ENCODE measurements around the gene FCER1G. TPM values are rescaled to one million over a fixed set of nuclear protein-coding genes. Genes with fewer than 3 reads are reported as not detected.

Gene FCER1G
- total RNA-seq, 1 experiment from 2014 or later: 1.0 TPM

DNA sequence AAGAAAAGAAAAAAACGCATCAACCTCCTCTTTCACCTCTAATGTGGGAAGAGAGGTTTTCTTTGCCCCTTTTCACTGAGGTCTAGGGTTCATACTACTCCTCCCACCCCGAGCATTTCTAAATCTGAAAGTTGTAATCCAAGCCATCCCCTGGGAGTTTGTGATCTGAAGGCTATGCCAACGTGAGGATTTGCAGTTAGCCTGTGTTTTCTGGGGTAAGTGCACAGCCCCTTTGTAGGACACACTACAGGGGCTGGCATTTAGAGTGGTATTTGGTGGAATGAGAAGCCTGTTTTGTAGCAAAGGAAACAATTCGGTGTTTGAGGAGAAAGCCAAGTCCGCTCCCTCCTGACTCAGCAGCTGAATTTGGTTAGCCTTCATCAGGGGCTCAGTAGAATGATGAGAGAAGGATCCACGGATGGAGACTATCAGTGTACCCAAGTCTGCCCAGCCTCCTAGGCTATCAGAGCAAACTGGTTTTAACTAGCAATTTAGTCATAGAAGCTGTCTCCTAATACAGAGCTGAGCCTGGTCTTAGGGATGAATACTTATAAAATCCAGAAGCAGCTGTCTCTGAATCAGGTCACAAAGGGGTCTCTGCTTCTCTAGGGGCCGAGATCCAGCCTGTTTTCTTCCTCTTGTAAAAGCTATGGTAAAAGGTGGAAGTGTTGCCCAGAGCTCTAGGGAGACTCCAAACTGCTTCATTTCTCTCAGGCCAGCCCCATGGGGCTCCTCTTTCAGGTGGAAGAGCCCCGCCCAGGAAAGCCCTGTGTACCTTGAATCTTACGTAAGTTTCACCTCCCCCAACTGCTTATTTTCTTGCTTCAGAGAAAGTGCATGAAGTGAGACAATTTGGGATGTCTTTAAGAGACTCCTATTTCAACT lies 45.5 kb downstream of the FCER1G start:
- no TSS peak for BruUV-seq (replicated peaks)
- TF ChIP-seq, protein P1, sequence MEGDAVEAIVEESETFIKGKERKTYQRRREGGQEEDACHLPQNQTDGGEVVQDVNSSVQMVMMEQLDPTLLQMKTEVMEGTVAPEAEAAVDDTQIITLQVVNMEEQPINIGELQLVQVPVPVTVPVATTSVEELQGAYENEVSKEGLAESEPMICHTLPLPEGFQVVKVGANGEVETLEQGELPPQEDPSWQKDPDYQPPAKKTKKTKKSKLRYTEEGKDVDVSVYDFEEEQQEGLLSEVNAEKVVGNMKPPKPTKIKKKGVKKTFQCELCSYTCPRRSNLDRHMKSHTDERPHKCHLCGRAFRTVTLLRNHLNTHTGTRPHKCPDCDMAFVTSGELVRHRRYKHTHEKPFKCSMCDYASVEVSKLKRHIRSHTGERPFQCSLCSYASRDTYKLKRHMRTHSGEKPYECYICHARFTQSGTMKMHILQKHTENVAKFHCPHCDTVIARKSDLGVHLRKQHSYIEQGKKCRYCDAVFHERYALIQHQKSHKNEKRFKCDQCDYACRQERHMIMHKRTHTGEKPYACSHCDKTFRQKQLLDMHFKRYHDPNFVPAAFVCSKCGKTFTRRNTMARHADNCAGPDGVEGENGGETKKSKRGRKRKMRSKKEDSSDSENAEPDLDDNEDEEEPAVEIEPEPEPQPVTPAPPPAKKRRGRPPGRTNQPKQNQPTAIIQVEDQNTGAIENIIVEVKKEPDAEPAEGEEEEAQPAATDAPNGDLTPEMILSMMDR (IDR thresholded peaks at IDR 0.05; ENCODE audit: unreplicated experiment): no peak

DNA sequence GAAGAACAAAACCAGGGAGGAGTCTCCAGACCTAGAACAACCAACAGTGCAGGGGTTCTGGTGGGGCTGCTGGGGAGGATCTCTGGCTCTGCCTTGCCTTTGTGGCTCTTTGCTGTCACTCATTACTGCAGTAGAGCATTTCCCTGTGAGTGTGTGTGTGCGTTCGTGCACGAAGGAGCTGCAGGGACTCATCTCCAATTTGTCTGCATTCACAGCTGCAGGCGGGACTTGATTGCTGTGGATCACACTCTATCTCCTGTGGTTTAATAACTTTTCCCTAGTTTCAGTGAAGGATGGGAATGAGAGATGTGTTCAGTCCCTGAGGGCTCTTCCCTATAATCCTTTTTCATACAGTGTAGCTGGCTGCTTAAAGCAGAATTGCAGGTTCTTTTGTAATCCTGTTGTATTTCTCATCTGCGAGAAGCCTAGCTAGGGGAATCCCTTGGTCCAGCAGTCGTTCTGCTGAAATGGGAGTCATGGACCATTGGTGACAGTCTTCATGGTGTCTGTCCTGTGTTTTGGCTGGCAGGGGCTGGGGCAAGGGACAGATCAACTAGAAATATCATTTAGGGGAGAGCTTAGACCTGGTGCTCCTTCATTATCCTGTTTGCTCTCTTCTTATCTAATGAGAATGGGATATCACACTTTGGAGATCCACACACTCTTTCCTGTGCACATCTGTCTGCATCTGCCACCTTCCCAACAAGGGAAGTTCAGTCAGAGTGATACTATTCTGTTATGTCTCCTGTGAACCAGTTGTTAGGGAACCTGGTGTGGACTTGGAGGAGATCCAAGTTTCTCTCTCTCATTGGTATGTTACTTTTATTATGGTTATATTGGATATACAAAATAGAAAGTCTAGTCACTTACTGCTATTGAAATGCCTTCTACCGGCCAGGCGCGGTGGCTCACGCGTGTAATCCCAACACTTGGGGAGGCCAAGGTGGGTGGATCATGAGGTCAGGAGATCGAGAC lies 46.5 kb downstream of the FCER1G start:
- peak; percentile 10 for DNase-seq (ENCODE audit: unreplicated experiment)
- TF ChIP-seq, protein P1 (IDR thresholded peaks at IDR 0.05; ENCODE audit: unreplicated experiment): no peak
- Mint-ChIP-seq H3K27me3 (ENCODE audit: insufficient read depth, unreplicated experiment) (peaks cover 50% of the 10 kb centered on the region), H3K4me1 (ENCODE audit: insufficient read depth, unreplicated experiment) (no peaks in the 10 kb centered on the region), H3K4me3 (ENCODE audit: unreplicated experiment) (no peak overlapping the region), H3K36me3 (ENCODE audit: insufficient read depth, unreplicated experiment) (no peaks in the 10 kb centered on the region), H3K27ac (ENCODE audit: low read depth, unreplicated experiment) (no peak overlapping the region), H3K9me3 (ENCODE audit: unreplicated experiment) (peaks cover 11% of the 10 kb centered on the region)
- CTCF ChIA-PET: interaction anchor here (0.6 to 6.2 kb wide), 6 partner anchors 14 to 141 kb away, joined by 3 to 46 read pairs (median 3); partner anchors contain the start of gene TOMM40L
- intact Hi-C loops (cut with micrococcal nuclease): no loop called here
- BruUV-seq (replicated peaks): no TSS peak
- POLR2A ChIA-PET: interaction anchor here (0.6 to 1.7 kb wide), 5 partner anchors 11 to 128 kb away, joined by 3 to 7 read pairs (median 3); no protein-coding TSS in a partner anchor

More for the DNA sequence above, 45.5 kb downstream of the FCER1G start:
- ChIA-PET CTCF (interaction anchor here (0.6 to 6.2 kb wide), 6 partner anchors 13 to 108 kb away, joined by 3 to 46 read pairs (median 4); partner anchors contain the start of gene TOMM40L), POLR2A (interaction anchor here (0.7 to 1.7 kb wide), 5 partner anchors 9 to 125 kb away, joined by 3 to 7 read pairs (median 3); no protein-coding TSS in a partner anchor)
- Mint-ChIP-seq H3K4me3 (ENCODE audit: unreplicated experiment) (no peak overlapping the region), H3K9me3 (ENCODE audit: unreplicated experiment) (peaks cover 20% of the 10 kb centered on the region), H3K27me3 (ENCODE audit: insufficient read depth, unreplicated experiment) (peaks cover 50% of the 10 kb centered on the region), H3K36me3 (ENCODE audit: insufficient read depth, unreplicated experiment) (no peaks in the 10 kb centered on the region), H3K27ac (ENCODE audit: low read depth, unreplicated experiment) (no peak overlapping the region), H3K4me1 (ENCODE audit: insufficient read depth, unreplicated experiment) (no peaks in the 10 kb centered on the region)
- peak; percentile 61 for DNase-seq (ENCODE audit: unreplicated experiment)
- intact Hi-C loops (cut with micrococcal nuclease): no loop called here

DNA sequence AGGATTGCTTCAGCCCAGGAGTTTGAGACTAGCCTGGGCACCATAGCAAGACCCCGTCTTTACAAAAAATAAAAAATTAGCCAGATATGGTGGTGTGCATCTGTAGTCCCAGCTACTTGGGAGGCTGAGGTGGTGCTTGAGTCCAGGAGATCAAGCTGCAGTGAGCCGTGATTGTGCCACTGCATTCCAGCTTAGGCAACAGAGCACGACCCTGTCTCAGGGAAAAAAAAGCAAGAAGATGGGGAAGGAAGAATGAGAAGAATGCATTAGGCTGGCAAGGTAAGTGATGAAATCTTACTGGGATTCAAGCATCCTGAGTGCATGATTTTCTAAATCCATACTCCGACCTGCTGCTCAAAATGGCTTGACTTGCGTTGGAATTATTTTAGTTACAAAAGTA lies 50.2 kb downstream of the FCER1G start:
- Mint-ChIP-seq H3K27ac (ENCODE audit: low read depth, unreplicated experiment) (no peak overlapping the region), H3K4me1 (ENCODE audit: insufficient read depth, unreplicated experiment) (no peaks in the 10 kb centered on the region), H3K27me3 (ENCODE audit: insufficient read depth, unreplicated experiment) (peaks cover 23% of the 10 kb centered on the region), H3K9me3 (ENCODE audit: unreplicated experiment) (no peaks in the 10 kb centered on the region), H3K36me3 (ENCODE audit: insufficient read depth, unreplicated experiment) (no peaks in the 10 kb centered on the region), H3K4me3 (ENCODE audit: unreplicated experiment) (no peak overlapping the region)
- ChIA-PET CTCF (interaction anchor here (0.6 to 2.2 kb wide), 4 partner anchors 26 to 495 kb away, joined by 4 to 10 read pairs (median 6); partner anchors contain the start of gene TOMM40L), POLR2A (interaction anchor here (0.8 kb wide), 1 partner anchor 16 kb away, joined by 3 read pairs; no protein-coding TSS in a partner anchor)
- DNase-seq (ENCODE audit: unreplicated experiment): no peak
- TF ChIP-seq, protein P1 (IDR thresholded peaks at IDR 0.05; ENCODE audit: unreplicated experiment): no peak
- no TSS peak for BruUV-seq (replicated peaks)
- intact Hi-C loops (cut with micrococcal nuclease): no loop called here

All from MCF 10A (cell line).